GM18508 (cell line): ENCODE results near the gene CDH5.

Experiments used
- ATAC-seq: cut with Tn5 transposase; IDR thresholded peaks from one replicate; pipeline ENCODE4 v1.9.1; 2021; ENCODE audit warnings: moderate number of reproducible peaks; ENCODE audit not compliant: insufficient read depth, unreplicated experiment

Gene CDH5

DNA sequence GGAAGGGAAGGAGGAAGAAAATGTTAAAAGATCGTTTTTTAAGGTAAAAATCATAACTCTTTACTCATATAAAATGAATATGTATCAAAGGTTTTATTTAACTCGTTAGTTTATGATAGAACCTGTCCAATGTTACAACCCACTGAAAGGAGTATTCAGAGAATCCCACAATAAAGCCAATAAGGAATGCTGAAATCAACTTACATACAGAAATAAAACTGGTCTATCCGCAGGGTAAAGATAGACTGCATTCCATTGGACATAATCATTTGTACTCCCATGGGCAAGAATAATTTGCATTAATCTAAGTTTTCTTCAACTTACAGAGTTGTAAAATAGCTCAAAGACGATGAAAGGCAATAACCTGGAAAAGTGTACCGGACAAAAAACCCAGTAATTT, 42.7 kb downstream of the CDH5 start:
- no peak for ATAC-seq

DNA sequence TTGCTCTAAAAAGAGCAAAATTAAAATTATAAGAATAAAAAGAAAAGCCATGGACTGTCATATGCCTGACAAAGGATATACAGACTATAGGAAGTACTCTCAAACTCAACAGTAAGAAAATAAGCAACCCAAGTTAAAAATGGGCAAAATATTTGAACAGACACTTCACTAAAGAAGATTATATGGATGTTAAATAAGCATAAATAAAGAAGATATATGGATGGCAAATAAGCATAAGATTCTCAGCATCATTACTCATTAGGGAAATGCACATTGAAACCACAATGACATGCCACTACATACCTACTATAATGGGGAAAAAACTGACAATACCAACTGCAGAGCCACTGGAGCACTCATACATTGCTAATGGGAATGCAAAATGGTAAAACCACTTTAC, 45.7 kb downstream of the CDH5 start:
- ATAC-seq = no peak

DNA sequence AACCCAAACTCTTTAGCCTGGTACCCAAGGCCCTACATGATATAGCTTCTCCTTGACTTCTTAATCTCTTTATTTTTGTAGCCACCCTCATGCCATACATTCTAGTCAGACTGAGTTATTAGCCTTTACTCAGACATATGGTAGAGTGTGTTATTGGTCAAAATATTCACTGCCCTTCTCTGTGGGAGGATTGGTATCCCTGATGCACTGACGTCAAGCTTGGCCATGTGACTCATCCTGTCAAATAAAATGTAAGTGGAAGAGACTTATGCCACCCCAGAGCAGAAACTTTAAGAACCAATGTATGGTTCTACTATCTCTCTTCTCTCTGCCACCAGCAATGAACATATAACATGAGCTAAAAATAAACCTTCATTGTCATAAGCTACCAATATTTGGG, 48.4 kb downstream of the CDH5 start:
- ATAC-seq = no peak

DNA sequence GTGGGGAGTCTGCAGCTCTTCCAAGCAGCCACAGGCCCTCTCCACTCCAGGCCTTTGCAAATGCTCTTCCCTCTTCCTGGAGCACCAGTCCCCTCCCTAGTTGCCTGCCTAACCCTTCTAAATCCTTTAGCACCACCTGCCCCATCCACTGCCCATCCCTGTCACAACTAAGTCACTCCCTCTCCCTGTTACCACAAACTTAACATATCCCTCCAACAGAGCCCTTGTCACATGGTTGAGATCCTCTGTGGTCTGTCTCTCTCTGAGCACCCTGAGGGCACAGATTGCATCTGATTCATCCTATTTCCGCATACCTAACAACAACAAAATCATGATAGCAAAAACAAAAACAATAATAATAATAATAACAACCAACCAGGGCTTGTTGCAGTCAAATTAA, 49.6 kb downstream of the CDH5 start:
- no peak for ATAC-seq

DNA sequence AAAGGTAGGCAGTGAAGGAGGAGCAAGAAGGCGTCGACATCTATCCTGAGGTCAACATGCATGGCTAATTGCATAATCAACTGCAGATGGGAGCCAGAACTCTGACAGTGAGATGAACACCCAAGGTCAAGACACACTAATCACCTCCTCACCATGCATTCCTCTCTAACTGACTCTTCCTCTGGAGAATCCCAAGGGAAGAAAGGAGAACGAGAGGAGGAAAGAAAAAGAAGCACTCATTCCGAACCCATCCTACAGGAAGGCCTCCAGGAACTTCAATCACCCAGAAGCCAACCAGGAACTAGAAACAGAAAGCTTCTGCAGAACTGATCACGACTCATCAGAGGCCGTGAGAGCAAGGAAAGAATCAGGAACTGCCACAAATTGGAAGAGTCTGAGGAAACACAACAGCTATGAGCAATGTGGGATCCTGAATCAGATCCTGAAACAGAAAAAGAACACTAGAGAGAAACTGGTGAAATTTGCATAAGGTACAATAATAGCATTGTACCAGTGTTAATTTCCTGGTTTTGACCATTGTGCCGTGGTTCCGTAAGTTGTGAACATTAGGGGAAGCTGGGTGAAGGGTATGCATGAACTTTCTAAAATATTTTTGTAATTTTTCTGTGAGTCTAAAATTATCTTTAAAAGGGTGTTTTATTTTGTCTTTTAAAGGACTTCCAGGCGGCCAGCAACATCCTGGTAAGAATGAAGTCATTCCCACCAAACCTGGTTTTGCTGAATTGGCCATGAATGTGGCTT, 50.6 kb downstream of the CDH5 start:
- ATAC-seq = no peak

DNA sequence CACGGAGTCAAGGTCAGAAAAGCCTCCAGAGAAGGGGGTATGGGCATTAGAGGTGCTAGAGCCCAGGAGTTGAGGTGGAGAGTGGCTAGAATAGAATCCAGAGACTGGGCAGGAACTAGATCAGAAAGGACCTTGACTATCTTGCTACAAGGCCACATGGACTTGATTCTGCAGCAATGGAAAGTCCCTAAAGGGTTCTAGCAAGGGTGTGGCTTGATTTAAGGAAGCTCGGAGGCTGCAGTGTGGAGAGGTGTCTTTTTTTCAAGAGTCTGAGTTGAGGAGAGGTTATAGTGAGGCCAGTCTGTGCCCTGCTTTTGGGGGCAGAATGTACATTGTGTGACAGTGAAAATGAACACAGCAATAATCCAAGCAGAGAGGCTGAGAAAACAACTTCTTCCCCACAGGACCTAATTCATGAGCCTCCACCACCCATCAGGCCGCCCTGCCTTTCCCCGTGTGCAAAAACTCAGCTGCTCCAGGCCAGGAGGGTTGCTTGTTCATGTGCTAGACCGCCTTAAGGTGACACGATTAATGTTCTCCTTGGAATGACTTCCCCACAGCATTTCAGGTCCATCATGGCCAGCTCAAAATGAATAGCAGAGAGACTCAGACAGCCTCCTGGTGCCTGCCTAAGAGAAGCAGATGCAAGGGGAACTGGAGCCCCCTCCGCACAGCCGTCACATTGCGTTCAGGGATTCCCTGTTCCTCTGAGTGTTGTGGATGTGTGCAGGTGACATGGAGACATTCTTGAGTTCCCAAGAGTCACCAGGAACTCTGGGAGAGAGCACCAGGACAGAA, 51.9 kb downstream of the CDH5 start:
- no peak for ATAC-seq

DNA sequence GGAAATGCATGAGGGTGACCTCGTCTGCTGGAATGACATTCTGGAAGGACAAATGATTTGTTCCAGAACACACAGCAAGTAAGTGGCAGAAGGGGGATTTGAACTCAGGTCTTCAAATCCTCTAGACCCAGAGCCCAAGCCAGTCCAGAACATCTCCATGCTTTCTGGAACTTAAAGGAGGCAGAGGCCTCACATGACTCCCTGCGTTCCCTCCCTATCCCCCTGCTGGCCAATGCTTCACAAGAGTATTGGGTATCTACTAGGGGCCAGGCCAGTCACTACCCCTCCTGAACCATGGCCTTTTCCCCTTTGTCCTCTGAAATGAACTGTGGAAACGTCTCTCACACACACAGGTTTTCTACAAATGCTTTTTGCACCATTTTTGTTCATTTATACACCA, 53.0 kb downstream of the CDH5 start:
- ATAC-seq = no peak

DNA sequence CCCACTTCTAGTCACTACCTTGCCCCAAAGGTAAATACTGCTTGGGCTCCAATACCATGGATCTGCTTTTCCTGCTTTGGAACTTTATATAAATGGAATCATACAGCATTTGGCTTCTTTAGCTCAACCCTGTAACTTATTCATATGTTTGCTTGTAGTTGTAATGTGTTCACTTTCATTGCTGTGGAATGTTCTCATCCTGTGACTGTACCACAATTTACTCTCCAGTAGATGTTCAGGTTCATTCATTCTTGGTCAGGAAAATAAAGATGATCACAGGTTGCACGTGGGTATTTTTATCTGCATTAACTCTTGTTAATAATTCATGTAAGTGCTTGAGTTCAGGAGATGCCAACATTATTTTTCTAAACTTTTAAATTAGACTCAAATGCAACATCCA, 53.9 kb downstream of the CDH5 start:
- ATAC-seq = no peak

DNA sequence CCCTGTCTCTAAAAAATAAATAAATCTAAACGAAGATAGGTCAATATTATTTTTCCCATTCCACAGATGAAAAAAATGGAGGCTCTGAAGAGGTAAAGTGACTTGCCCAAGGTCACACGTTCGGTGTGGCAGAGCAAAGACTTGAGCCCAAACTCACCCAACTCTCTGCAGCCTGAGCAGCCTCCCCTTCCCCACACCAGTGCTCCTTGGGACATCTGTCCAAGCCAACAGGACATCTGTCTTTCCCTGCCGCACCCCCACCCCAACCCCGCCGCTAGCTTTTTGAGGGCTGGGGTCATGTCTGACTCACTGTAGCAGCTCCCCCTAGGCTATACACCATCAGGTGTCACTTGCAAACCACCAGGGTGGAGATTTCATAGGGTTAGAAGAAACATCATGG, 55.4 kb downstream of the CDH5 start:
- no peak for ATAC-seq

DNA sequence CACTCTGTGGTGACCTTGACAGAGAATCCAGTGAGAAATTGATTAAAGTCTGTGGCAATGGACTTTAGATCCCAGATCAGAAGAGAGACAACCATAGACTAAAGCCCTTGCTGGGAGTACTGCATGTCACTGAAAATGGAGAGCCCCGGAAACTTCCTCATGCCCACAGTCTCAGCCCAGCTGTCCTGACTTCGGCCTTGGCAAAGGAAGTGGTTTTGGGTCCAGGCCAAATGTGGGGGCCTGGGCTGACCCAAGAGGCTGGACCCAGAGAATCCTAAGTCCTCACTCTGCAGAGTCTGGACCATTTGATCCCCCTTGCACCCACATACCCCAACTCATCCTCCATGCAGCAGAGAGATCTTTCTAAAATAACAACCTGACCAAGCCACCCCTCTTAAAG, 55.9 kb downstream of the CDH5 start:
- no peak for ATAC-seq

DNA sequence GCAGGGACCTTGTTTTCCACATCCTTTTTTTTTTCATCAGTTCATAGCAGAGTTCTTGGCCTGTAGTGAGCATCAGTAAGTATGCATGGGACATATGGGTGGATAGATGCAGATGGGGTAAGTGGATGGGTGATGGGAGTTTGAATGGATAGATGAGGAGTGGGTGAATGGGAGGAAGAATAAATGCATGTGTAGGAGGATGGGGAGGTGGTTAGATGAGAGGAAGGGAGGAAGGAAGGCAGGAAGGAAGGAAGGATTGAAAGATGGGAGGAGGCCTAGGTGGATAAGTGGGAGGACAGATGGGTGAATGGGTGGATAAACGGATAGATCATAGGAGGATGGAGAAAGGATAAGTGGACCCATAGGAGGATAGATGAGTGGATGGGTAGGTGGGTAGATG, 56.7 kb downstream of the CDH5 start:
- ATAC-seq = no peak

DNA sequence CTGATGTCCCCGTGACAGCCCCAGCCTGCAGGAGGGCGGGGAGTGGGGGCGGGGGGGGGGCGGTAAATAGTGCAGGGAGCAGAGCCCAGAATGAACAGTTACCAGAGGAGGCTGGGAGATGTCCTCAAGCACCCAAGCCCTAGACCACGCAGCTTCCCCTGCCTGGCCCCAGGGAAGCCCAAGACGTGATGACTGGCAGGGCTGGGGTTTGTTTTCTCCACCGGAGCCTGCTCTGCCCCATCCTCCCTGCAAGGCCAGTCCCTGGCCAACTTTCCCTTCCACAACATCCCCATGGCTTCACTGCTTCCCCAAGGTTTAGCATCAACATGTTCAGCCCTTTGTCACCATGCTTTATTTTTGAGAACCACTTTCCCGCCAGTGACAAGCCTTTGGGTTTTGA, 59.2 kb downstream of the CDH5 start:
- ATAC-seq = no peak

DNA sequence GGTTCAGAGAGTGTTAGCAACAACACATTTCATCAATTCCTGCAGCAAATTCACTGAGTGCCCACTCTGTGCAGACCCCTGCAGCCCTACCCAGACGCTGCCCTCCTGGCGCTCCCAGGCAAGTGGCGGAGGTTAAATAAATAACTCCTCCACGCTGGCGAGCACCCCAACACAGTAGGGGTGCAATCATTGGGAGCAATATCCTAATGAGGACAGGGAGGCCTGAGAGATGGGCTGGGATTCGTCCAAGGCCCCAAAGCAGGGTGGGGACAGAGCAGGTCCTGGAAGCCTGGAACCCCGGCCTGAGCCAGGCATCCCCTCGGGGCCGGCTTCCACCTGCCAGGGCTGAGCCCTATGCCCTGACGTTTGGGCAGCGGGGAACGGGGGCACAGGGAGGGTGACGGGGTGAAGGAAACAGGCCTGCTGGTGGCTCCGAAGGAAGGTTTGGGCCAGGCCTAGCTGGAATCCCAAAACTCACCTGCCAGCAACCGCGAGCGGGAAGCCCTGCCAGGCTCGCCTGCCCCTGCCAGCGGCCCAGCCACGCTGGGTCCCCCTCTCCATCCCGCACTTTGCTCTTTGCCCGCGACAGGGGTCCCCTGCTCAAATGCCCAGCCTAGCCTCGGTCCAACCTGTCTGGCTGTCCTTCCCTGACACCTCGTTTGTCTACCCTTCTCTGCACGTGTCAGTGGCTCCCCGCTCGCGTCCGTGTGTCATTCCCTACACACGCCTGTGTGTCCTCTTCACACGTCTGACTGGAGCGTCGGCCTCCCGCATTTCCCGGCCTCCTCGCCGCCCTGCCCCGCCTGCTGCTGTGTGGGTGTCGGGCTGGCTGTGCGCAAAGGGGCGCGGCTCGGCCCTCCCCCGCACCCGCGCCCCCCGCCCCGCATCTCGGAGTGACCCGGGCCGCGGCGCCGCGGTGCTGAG, 59.9 kb downstream of the CDH5 start:
- ATAC-seq = no peak

DNA sequence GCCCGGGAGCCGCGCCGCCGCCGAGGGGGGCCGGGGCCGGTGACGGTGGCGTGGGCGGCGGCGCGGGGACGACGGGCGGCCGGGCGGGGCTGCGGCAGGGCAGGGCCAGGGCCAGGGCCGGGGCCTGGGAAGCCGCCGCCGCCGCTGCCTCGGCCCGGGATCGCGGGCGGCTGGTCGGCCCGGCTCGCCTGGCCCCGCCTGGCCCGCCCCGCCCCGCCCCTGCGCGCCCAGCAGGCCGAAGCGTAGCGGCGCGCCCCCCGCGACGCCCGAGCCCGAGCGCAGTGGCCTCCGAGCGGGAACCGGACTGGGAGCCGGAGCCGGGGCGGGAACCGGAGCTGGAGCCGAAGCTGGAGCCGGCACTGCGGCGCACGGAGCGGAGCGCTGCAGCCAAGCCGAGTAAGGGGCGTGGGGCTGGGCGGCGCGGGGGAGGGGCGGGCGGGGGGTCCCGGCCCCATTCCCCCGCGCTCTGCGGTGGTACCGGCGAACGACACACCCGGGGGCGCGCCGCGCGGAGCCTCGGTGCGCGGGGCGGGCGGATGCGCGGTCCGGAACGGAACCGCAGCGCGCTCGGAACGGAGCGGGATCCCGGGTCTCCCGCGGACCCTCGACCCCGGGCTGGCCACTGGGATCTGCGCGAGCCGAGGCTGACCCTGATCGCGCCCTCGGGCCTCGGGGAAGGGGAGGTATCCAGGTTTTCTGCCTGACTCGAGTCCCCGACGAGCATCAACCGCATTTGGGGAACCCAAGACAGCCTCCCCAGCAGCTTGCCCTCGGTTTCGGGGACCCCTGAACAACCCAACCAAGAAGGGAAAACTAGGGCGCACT, 60.8 kb downstream of the CDH5 start, which contains the start of gene BEAN1:
Gene BEAN1 (plus strand): TSS at position 260 of the 825 bp plus-strand sequence. CDS start 10,382 bp downstream, outside the sequence.
- ATAC-seq = no peak

DNA sequence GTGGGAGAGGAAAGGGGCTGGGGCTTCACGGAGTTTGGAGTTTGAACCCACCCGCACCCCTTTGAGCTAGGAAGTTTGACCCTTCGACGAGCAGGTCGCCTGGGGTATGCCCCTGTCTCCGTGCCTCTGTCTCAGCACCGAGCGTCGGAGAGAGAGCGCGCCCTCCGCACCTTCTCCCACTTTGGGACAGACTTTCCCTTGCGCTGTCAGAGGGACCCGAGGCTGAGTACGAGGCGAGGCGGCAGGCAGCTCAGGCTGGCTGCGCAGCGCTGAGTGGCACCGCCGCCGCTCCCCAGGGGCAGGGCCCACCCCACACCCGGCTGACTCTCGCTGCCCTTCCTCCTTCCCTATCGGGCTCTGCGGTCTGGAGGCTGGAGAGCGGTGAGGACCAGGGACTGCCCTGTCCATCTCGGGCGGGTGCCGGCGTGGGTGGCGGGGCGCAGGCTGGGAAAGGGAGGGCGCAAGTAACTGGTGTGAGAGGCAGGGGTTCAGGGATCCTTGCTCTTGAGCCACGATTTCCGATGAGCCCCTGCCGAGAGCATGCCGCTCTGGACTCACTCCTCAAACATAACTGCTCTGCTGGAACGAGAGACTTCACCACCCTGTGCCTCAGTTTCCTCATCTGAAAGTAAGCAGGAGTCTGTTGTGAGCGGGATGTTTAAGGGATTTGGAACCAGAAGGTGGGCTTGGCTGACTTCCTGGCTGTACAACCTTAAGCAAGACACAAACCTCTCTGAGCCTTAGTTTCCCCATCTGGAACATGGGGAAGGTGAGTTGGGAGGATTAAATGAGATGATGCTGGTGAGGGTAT, 61.6 kb downstream of the CDH5 start:
- ATAC-seq = no peak

DNA sequence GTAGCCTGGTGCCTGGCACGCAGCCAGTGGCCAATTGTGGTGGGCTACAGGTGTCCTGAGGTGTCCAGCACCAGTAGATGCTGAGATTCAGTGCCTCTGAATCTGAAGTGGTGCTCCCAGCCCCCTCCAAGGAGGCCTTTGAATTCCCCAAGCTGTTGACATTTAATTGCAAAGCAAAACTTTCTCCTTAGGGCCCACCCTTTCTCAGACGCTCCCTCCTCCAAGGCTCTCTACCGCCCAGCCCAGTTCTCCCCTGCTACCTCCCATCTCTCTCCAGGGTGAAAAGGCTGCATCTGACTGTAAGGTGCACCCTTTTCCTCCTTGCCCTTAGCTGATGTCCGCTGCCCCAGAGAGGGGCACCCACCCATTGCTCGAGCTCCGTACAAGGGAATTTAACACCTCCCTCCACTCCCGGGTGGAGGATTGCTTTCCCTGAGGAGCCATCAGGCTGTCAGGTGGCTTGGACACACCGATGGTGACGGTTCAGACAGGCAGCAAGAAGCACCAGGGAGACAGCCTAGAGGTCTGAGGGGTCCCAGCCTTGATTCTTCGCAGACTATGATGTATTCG, 62.3 kb downstream of the CDH5 start:
- no peak for ATAC-seq

DNA sequence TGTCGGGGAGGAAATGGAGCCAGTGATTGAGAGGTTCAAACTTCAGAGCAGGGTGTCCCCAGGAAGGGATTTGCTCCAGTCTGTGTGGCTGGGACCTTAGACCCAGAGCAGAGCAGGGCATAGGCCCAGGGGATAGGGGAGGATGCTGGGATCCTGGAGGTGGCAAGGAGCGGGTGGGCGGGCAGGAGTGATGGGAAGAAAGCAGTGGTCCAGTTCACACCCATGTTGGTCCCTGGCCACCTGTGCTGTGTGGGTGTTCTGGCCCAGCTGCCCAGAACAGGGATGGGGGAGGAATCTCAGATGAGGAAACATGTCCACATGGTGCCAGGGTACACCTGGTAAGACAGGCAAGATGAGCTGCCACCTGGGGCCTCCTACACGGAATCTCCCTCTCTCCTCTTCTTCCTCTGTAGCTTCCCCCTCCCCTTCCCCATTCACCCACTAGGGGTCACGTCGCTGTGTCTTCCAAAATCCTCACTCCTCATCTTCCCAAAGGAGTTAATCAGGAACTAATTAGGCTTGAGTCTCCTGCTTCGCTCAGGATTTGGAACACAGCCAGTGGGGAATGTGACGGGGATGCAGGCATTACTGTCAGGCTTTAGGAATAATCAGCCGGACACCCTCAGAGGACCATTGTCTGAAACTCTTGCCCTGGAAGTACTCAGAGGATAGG, 62.9 kb downstream of the CDH5 start:
- ATAC-seq = no peak

DNA sequence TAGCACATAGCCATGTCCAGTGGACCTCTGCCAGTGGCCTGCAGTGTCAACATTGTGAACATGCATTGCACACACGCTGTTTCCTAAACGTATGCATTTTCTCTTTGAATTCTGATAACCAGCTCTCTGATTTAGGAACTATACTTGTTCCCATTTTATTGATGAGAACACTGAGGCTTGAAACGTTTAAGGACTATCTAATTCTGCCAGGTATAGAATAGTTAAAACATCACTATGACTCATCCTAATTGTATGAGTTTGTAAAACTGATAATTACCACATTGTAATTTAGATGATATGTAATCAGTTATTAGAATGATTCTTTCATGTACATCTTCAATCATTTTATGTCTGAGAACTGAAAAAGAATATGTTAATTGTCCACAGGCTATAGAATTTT, 63.7 kb downstream of the CDH5 start:
- ATAC-seq = no peak
